Vagina (tissue), 2 donors: ENCODE measurements around the gene IVD.

Experiments used
- CTCF ChIP-seq, 3 experiments: fragments of 450-650 bp in 2 of 3; fragments of 200-600 bp in 1 of 3; sonication (generic) in 1 of 3; IDR thresholded peaks; one replicate each; pipeline ENCODE4 v1.5.1; 2017 to 2019; ENCODE audit warnings: antibody characterized with exemption in 3 of 3, mild to moderate bottlenecking in 2 of 3, moderate library complexity in 2 of 3
- POLR2A ChIP-seq, 2 donors: fragments of 450-650 bp; IDR thresholded peaks; one replicate each; pipeline ENCODE4 v1.6.1; 2017; ENCODE audit warnings: antibody characterized with exemption in 2 of 2, mild to moderate bottlenecking in 2 of 2, moderate library complexity in 2 of 2
- POLR2AphosphoS5 ChIP-seq, 2 donors: sonication (generic); formaldehyde crosslinking; IDR thresholded peaks; one replicate each; pipeline ENCODE4 v1.9.0; 2017; ENCODE audit warnings: antibody characterized with exemption in 2 of 2, mild to moderate bottlenecking in 2 of 2, low read depth in 1 of 2; ENCODE audit not compliant: insufficient read depth in 1 of 2

- TF ChIP-seq POLR2A (IDR thresholded peaks at IDR 0.05): no peak
- no peak for TF ChIP-seq CTCF (IDR thresholded peaks at IDR 0.05)
- TF ChIP-seq POLR2AphosphoS5 (IDR thresholded peaks at IDR 0.05; ENCODE audit: insufficient read depth in 1 of 2, low read depth in 1 of 2): no peak
Observed at GRCh38 chr15:40369474-40369869, 36.1 kb upstream of the IVD start.
